ENCODE measurements around the gene TRIM31.

TRIM31 gene

GRCh38 chr6:30113841-30114240 is 951 bp upstream of the TRIM31 start:
- no peak for DNase-seq (ENCODE audit: low read depth)

- DNase-seq (ENCODE audit: low read depth) = no peak
Observed at GRCh38 chr6:30112402-30112994, 392 bp downstream of the TRIM31 start.

DNA sequence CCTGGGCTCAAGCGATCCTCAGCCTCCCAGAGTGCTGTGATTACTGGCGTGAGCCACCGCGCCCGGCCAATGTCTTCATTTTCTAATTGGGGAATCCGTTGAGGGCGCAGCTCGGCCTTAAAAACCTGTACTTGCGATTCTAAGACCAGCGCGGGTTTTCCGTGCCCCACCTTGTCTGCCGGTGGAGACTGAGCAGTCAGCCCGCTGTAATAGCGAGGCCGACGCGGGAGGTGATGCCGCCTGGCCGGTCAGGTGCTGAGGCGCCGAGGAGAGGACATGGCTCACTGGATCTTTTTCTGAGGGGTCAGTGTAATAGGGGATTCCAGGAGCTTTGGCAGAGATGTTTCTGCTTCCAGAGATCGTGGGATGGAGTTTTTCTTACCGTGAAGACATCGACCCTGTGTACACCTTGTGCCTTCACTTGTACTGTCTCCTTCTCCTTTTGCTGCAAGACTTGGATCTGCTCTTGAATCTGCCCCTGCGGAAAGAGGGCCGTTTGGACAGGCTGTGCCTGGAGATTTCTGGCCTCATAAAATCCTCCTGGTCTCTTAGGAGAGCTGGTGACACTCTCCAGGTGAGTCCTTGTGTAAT is 1.5 kb downstream of the TRIM31 start:
- DNase-seq (ENCODE audit: low read depth) = no peak

DNA sequence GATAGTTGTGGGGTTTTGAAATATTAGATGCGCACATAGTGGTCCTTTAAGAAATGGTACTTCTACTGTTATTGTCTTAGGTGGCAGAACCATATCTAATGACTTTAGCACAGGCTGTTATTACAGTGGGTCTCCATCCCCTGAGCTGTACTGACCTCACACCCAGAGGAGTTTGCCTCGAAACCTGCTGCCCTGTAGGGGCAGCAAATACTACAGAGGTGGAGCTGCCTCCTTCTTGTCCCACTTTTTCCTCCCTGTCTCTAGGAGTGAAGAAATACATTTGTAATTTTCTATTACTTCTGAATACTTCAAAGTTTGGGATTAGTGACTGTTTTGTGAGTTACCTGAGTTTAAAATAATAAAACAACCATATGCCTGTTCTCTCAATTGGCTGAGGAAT is 8.2 kb downstream of the TRIM31 start:
- DNase-seq (ENCODE audit: low read depth) = no peak

- DNase-seq (ENCODE audit: low read depth) = no peak
Observed at GRCh38 chr6:30103872-30104179, 9.1 kb downstream of the TRIM31 start.

DNA sequence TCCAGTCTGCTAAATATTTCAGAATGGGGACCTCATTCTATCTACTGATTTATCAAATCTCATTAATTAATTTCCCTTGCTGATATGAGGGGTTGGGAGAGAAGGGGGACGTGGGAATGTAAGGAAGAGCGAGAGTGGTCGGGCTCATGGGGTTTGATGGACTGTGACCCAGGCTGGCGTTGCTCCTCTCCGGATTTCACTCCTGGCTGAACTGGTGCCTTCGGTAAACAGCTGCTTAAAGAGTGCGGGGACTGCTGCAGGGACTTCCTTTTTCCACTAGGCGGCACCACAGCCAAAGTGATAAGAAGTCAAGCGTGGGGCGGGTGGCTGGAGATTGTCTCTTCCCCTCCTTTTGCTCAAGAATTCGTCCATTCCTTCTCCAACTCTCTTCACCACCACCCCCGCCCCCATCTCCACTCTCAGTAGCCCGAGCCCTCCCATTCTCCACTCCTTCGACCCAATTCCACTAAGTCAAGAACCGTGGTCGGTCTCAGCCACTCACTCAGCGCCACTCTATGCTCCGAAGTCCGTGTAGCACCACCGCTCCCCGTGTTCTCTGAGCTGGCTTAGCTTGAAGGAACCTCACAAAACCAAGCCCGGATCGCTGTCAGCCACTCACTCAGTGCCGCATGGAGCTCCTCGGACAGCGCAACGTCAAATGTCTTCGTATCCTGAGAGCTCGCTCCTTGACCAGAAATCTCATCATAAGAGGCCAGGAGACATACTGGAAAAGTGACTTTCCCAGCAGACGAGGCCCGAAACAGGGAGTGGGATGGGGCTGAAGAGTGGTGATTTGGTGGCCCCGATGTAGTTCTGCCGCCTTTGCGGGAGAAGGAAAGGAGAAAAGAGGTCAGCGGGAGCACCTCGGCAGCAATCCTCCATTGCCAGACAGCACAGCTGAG is 9.7 kb downstream of the TRIM31 start:
- peak; percentile 61 for DNase-seq (ENCODE audit: low read depth)

DNA sequence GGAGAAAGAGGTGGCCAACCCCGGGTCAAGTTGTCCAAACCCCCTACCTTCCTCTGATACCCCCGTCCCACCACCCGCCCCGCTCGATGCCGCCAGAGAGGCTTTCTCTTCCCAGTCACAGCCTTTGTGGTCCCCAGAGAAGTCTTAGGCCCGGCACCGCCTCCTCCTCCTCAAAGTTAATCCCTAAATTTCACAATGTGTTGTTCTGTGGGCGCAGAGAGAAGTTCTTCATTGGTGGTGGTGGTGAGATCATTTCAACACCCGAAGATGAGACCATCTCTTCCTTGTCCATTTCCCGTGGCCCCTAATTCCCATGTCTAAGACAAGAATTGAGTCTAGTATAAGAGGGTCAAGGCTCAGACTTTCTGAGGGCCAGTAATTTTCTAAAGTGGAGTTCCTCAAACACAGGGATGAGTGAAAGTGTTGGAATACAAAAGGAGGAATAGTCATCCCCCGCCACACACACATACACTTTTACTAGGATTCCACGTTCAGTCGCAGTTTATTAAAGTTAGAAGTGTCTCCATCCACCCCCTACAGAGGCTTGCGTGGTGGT is 10.4 kb downstream of the TRIM31 start:
- DNase-seq (ENCODE audit: low read depth) = no peak

DNA sequence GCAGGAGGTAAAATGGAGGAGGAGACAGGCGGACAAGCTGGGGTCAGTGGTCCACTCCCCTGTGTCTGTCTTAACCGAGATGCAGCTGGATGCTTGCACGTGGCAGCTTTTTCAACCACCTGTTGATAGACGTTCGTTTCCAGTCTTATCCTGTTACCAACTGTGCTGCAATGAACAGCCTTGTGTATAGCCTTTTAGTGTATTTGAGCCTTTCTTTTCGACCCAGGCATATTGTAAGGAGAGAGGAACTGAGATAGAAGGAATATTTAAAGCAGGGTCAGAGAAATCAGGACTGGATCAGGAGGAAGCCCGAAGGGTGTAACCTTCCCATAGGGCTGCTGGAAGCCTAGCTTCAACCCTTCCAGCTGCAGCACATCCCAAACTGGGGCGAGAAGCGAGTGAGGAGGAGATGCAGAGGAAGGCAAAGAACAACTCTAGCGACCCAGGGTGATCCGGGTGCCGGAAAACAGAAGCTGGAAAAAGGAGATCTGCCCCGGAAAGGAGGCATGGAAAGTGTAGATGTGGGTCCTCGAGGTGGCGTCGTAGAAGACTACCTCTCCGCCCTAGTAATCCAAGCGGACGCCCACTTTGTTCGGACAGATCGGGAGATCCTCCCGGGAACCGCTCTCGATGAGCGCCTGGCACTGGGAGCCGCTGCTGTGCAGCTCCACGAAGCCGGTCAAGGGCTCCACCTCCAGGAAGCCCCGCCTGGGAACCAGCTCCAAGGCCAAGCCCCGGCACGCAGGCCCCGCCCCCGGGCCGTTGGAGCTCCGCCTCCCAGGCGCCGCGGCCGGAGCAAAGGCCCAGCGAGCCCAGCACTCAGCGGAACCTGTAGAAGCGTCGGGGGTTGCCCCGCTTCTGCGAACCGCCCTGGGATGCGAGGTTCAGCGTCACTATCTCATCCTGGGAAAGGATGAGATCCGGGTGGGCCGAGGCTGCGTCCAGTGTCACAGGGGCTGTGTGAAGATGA is 11.2 kb downstream of the TRIM31 start:
- peak; percentile 49 for DNase-seq (ENCODE audit: low read depth)

DNA sequence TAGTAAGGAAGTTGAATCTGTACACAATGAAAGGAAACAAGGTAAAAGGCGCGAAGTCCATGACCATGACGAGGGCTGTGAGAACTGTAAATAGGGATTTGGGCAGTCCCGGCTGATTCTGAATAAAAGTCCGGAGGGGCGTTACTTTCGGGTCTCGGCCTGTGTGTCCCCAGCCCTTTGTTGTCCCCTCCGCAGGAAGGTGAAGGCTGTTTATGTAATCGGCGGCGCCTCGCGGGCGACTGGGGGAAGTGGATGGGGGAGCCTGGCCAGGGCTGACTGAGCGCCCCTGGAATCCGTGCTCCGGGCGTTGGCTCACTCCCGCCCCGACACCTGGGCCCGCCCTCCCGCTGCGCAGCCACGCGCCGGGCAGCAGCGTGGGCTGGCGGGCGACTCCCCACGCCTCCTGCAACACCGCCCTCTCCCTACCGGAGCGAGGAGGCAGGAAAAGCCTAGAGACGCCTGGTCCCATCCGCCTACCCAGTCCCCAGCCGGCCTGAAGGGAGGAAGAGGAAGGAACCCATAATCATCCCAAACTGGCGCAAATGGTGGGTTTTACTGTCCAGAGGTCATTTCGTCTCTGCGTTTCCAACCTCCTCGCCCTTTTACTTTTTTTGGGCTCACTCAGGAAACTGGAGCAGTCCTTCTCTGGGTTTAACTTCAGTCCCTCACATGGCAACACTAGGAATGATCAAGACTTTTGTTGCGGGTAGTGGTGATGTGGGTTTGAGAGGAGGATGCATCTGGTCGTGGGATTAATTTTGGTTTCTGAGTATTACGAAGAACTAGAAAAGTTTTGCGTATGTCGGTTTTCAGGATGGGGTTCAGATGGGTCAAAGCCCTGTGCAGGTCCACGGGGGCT is 12.1 kb downstream of the TRIM31 start:
- no peak for DNase-seq (ENCODE audit: low read depth)

DNA sequence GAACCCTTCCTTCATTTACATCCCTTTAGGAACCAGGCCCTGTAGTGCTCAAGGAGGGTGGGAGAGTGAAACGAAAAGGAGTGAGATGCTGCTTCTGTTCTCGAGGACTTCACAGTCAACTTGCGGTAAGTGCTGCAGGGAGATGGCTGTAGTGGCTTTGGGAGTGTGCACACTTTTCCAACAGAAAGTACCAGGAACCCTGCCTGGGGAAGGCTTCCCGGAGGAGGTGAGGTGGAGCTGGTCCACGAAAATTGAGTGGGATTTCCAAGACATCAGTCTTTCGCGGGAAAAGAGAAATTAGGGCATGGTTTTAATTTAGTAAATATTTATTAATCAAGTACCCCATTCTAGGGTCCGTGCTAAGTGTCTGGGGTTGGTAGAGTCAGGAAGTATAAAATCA is 12.7 kb downstream of the TRIM31 start:
- DNase-seq (ENCODE audit: low read depth) = no peak

DNA sequence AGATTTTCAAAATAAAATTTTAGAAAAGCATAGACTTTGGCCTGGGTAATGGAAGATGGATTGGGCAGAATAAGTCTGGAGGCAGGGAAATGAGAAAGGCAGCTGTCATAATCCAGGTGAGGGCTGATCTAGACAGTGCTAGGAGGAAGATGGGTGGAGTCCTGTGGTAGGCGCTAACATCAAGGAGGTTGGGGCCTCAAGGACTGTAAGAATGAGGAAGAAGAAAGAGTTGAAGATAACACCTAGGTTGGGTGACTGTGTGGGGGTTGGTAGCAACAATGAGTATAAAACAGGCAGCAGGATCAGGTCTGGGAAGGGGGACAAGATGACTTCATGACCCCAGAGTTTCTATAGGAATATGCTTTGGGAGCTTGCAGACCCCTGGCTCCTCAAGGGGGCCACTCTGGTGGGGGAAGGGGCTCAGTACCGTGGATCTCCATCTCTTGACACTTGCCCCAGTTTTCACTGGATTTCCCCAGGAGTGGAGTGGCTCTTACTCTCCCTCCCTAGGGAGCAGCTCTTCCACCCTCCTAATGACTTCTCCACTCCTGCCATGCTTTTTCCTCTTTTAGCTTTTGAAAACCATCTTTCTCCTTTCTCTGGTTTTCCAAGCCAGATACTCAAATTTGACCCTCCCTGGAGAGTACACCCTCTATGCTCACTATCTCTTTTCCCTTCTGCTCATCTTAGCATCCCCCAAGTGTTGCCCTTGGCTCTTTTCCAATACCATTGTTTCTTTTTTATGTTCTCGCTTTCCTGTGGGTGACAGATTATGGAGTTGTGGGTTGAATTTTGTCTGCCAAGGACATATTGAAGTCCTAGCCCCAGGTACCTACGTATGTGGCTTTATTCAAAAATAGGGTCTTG is 14.8 kb downstream of the TRIM31 start:
- no peak for DNase-seq (ENCODE audit: low read depth)

DNA sequence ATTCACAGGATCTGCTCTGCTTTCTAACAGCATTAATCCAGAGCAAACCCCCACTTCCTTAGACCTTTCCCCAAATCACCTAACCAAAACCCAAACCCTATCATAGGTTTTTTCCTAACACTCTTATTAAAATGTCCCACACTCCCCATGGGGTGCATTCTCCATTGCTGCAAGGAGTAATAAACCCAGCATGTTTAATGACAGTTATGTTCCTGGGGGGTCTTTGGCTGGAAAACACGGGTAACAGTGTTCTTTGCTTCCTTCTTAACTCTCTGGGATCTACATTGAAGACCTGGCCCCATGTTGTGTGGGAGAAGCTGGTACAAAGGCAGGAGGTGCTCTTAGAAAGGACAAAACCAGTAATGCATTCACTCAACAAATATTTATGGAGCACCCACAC is 16.1 kb downstream of the TRIM31 start:
- DNase-seq (ENCODE audit: low read depth) = no peak

DNA sequence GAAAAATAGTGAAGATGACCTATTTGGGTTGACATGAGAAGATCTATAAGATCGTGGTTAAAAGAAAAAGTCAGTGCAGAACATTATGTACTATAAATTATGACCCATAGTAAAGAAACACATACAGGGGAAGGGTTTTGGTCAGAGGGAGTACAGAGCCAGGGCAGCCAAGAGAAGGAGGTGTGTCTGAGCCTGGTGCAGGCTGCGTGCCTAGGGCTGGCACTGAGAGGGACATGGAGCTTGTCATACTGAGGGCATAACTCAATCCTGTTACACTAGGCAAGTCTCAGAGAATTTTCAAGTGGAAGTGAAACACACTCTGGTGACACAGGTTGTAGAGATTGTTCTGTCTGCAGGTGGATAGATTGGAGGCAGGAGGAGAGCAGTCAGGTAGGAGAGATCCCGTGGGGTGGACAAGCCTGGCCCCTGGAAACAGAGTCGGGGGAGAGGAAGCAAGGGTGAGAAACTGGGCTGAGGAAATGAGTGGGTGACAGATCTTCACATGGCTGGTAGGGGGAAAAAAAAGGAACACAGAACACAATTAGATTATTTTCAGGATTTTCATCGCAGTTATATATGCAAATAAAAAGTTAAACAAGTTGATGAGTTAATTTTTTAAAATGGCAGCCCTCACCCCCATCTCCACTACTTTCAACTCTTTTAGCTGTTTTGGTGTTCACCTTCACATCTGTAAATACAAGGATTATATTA is 18.8 kb downstream of the TRIM31 start:
- DNase-seq (ENCODE audit: low read depth) = no peak

DNA sequence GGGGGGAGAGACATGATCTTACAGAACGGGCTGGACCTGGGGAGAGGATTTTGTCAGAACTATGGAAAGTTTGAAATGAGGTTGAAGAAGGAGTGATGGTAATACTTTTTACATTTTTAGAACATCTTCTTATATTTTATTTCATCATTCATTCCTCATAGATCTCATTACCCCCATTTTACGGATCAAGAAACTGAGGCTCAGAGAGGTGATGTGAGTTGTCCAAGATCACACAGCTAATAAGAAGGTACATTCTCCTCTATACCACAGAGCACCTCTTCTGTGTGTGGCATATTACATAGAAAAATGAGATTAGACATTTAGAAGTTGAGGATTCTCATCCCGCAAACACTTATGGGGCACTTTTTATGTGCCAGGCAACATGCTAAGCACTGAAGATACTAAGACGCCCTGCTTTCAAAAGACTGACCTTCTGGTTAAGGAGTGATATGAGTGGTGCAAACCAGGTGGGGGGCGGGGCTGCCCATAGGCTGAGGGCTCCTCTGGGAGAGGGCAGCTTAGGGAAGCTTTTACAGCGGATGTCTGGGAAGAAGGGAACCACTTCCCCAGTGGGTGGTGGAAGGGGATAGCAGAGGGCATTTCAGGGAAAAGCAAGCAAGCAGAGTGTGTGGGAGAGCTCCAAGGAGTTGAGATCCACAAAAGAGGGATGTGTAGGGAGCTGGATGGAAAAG is 19.9 kb downstream of the TRIM31 start:
- no peak for DNase-seq (ENCODE audit: low read depth)

- no peak for DNase-seq (ENCODE audit: low read depth)
Observed at GRCh38 chr6:30091577-30092381, 21.1 kb downstream of the TRIM31 start.

GRCh38 chr6:30087876-30088275 is 25.0 kb downstream of the TRIM31 start:
- DNase-seq (ENCODE audit: low read depth) = no peak

DNA sequence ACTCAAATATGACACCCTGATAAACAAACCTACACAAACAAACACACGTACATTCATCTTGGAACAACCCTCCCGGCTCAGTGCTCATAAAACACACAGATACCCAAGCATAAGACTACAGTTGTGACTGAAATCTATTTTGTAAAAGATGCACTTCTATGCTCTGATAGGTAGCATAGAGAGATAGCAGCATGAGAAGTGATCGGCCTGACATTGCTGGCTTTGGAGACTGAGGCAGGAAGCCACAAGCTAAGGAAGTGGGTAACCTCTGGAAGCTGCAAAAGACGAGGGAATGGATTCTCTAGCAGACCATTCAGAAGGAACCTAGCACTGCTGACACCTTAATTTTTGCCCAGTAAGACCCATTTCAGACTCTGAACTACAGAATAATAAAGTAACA is 35.7 kb downstream of the TRIM31 start:
- no peak for DNase-seq (ENCODE audit: low read depth)

All from stimulated activated CD8-positive, alpha-beta memory T cell treated with anti-CD3 and anti-CD28 coated beads, Interleukin-12 subunit alpha, Interleukin-12 subunit beta, amount 100 ng/mL, for 4 hours (primary cell).